ENCODE data around the gene PRKCA.

Gene PRKCA

GRCh38 chr17:66571745-66572144 lies 269.3 kb downstream of the PRKCA start:
- no peak for DNase-seq (ENCODE audit: low read depth)
- no peak for TF ChIP-seq CTCF (IDR thresholded peaks at IDR 0.05; ENCODE audit: control insufficient read depth, extremely low read depth, insufficient read depth)
- no peak overlapping the region for H3K4me3 ChIP-seq (ENCODE audit: low read depth, low read length)

- no peak overlapping the region for H3K4me3 ChIP-seq (ENCODE audit: low read depth, low read length)
- DNase-seq (ENCODE audit: low read depth), result no peak
- no peak for TF ChIP-seq CTCF (IDR thresholded peaks at IDR 0.05; ENCODE audit: control insufficient read depth, extremely low read depth, insufficient read depth)
Observed at GRCh38 chr17:66573078-66573477, 270.7 kb downstream of the PRKCA start.

GRCh38 chr17:66574123-66574522 lies 271.7 kb downstream of the PRKCA start:
- no peak overlapping the region for H3K4me3 ChIP-seq (ENCODE audit: low read depth, low read length)
- no peak for TF ChIP-seq CTCF (IDR thresholded peaks at IDR 0.05; ENCODE audit: control insufficient read depth, extremely low read depth, insufficient read depth)
- no peak for DNase-seq (ENCODE audit: low read depth)

GRCh38 chr17:66576473-66576872 lies 274.1 kb downstream of the PRKCA start:
- H3K4me3 ChIP-seq (ENCODE audit: low read depth, low read length), result no peak overlapping the region
- TF ChIP-seq CTCF (IDR thresholded peaks at IDR 0.05; ENCODE audit: control insufficient read depth, extremely low read depth, insufficient read depth), result no peak
- DNase-seq (ENCODE audit: low read depth), result no peak

- H3K4me3 ChIP-seq (ENCODE audit: low read depth, low read length), result no peak overlapping the region
- no peak for DNase-seq (ENCODE audit: low read depth)
- no peak for TF ChIP-seq CTCF (IDR thresholded peaks at IDR 0.05; ENCODE audit: control insufficient read depth, extremely low read depth, insufficient read depth)
Observed at GRCh38 chr17:66577041-66577440, 274.6 kb downstream of the PRKCA start.

GRCh38 chr17:66578781-66579489 lies 276.5 kb downstream of the PRKCA start:
- TF ChIP-seq CTCF (IDR thresholded peaks at IDR 0.05; ENCODE audit: control insufficient read depth, extremely low read depth, insufficient read depth), result no peak
- DNase-seq (ENCODE audit: low read depth), result no peak
- H3K4me3 ChIP-seq (ENCODE audit: low read depth, low read length), result no peak overlapping the region

GRCh38 chr17:66579556-66579955 lies 277.1 kb downstream of the PRKCA start:
- DNase-seq (ENCODE audit: low read depth), result no peak
- TF ChIP-seq CTCF (IDR thresholded peaks at IDR 0.05; ENCODE audit: control insufficient read depth, extremely low read depth, insufficient read depth), result no peak
- no peak overlapping the region for H3K4me3 ChIP-seq (ENCODE audit: low read depth, low read length)
